Mesendoderm (in vitro differentiated cells): ENCODE data around the gene TYMP.

ENCODE experiments used
- DNase-seq: peaks from one replicate; pipeline ENCODE4 v3.0.0; 2013
- H2AK5ac ChIP-seq: 2 replicates; pipeline ENCODE4 v1.6.1; 2013; ENCODE audit warnings: low read length, inconsistent platforms
- H2BK120ac ChIP-seq: 2 replicates; pipeline ENCODE4 v1.6.1; 2013; ENCODE audit warnings: low read depth, mild to moderate bottlenecking, low read length, moderate library complexity, mixed read lengths
- H2BK15ac ChIP-seq: replicated peaks from 2 replicates; pipeline ENCODE4 v1.6.1; 2013; ENCODE audit warnings: low read depth, mild to moderate bottlenecking, moderate library complexity
- H2BK5ac ChIP-seq: 2 replicates; pipeline ENCODE4 v1.6.1; 2013; ENCODE audit warnings: low read length, inconsistent platforms
- H3K18ac ChIP-seq: 2 replicates; pipeline ENCODE4 v1.6.1; 2013; ENCODE audit warnings: mild to moderate bottlenecking, low read length, mixed read lengths
- H3K23ac ChIP-seq: one replicate; pipeline ENCODE4 v1.6.1; 2013; ENCODE audit warnings: low read length
- H3K27ac ChIP-seq: 2 replicates; pipeline ENCODE4 v1.5.1; 2013; ENCODE audit warnings: low read depth, mild to moderate bottlenecking, inconsistent platforms, low read length, moderate library complexity
- H3K27me3 ChIP-seq: 2 replicates; pipeline ENCODE4 v1.6.1; 2013; ENCODE audit warnings: low read length, control low read depth, mild to moderate bottlenecking, inconsistent platforms; ENCODE audit not compliant: insufficient read depth, poor library complexity
- H3K36me3 ChIP-seq: 2 replicates; pipeline ENCODE4 v1.6.1; 2013; ENCODE audit warnings: low read length, inconsistent platforms; ENCODE audit not compliant: control insufficient read depth, insufficient read depth
- H3K4ac ChIP-seq: one replicate; pipeline ENCODE4 v1.6.1; 2013; ENCODE audit warnings: low read depth, mild to moderate bottlenecking, low read length, moderate library complexity
- H3K4me1 ChIP-seq: 2 replicates; pipeline ENCODE4 v1.6.1; 2013; ENCODE audit warnings: low read depth, low read length, inconsistent platforms; ENCODE audit not compliant: control insufficient read depth
- H3K4me2 ChIP-seq: 2 replicates; pipeline ENCODE4 v1.6.1; 2013; ENCODE audit warnings: low read length
- H3K4me3 ChIP-seq: 2 replicates; pipeline ENCODE4 v1.5.1; 2013; ENCODE audit warnings: mild to moderate bottlenecking, low read length
- H3K56ac ChIP-seq: one replicate; pipeline ENCODE4 v1.6.1; 2013; ENCODE audit warnings: low read length
- H3K79me1 ChIP-seq: 2 replicates; pipeline ENCODE4 v1.6.1; 2013; ENCODE audit warnings: low read length, inconsistent platforms
- H3K79me2 ChIP-seq: 2 replicates; pipeline ENCODE4 v1.6.1; 2013; ENCODE audit warnings: mild to moderate bottlenecking, low read length; ENCODE audit not compliant: control insufficient read depth, insufficient read depth
- H3K9ac ChIP-seq: 2 replicates; pipeline ENCODE4 v1.6.1; 2013; ENCODE audit warnings: low read length, inconsistent platforms
- H4K5ac ChIP-seq: one replicate; pipeline ENCODE4 v1.6.1; 2013; ENCODE audit warnings: low read length
- H4K8ac ChIP-seq: one replicate; pipeline ENCODE4 v1.6.1; 2013; ENCODE audit warnings: low read depth, mild to moderate bottlenecking, control low read depth, low read length, moderate library complexity
- WGBS: extraction: QIAGEN DNeasy Blood & Tissue Kit; methylation state at CpG from one replicate; pipeline ENCODE4 v1.1.7; 2013; ENCODE audit warnings: low lambda C conversion rate, missing lambda C conversion rate; ENCODE audit not compliant: insufficient coverage; ENCODE audit errors: extremely low coverage; 5-methylcytosine and 5-hydroxymethylcytosine counted together

TYMP gene

DNA sequence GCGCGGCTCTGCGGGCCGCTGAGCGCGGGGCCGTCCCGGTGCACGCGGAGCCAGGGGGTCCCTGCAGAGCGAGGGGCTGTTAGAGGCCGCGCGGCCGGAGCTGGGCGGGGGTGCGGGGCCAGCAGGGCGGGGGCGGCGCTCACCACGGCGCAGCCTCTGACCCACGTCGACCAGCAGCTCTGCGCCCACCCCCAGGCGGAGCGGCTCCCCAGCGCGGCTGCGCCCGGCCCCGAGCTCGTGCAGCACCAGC is 4.0 kb downstream of the TYMP start:
- peak overlapping the region; percentile 36 for H3K4me3 ChIP-seq
- H2BK5ac ChIP-seq: no peak overlapping the region
- no peak for DNase-seq
- H3K79me1 ChIP-seq: no peaks in the 10 kb centered on the region
- H3K27ac ChIP-seq: peak overlapping the region; percentile 81
- H3K4me2 ChIP-seq: peak overlapping the region; percentile 61
- H3K18ac ChIP-seq: peak overlapping the region; percentile 44
- no peaks in the 10 kb centered on the region for H3K79me2 ChIP-seq
- H3K9ac ChIP-seq: peak overlapping the region; percentile 83
- H3K23ac ChIP-seq: no peak overlapping the region
- H3K36me3 ChIP-seq: no peaks in the 10 kb centered on the region
- H4K8ac ChIP-seq: no peak overlapping the region
- peak overlapping the region; percentile 94 for H3K56ac ChIP-seq
- no peak overlapping the region for H2AK5ac ChIP-seq
- H2BK120ac ChIP-seq: no peak overlapping the region
- peaks cover 15% of the 10 kb centered on the region for H3K27me3 ChIP-seq
- peaks cover 2% of the 10 kb centered on the region for H3K4me1 ChIP-seq
- no peak overlapping the region for H4K5ac ChIP-seq
- H2BK15ac ChIP-seq: no peak overlapping the region
- WGBS: no CpG with 5 or more reads among the region's 33 CpGs
- H3K4ac ChIP-seq: peak overlapping the region; percentile 21

GRCh38 chr22:50525104-50525857 is 4.5 kb downstream of the TYMP start, which contains the start of gene SCO2:
TSS of gene SCO2 (minus strand) at chr22:50525598. CDS start at chr22:50524411, 1,187 bp downstream.
- peak within 1 kb of the TSS; percentile 98 for H3K9ac ChIP-seq
- H3K27ac ChIP-seq: peak within 1 kb of the TSS; percentile 81
- peaks cover 2% of the 10 kb centered on the region for H3K4me1 ChIP-seq
- H3K4me3 ChIP-seq: peak within 1 kb of the TSS; percentile 85
- H3K4me2 ChIP-seq: peak within 1 kb of the TSS; percentile 74
- peak within 1 kb of the TSS; percentile 96 for H3K56ac ChIP-seq
- H3K36me3 ChIP-seq: no peaks in the 10 kb centered on the region
- H3K79me2 ChIP-seq: no peaks in the 10 kb centered on the region
- H4K8ac ChIP-seq: no peak within 1 kb of the TSS
- WGBS: no CpG with 5 or more reads among the region's 84 CpGs
- peaks cover 14% of the 10 kb centered on the region for H3K27me3 ChIP-seq
- H2BK5ac ChIP-seq: peak within 1 kb of the TSS; percentile 65
- no peaks in the 10 kb centered on the region for H3K79me1 ChIP-seq
- H3K18ac ChIP-seq: peak within 1 kb of the TSS; percentile 44
- no peak within 1 kb of the TSS for H4K5ac ChIP-seq
- peak; percentile 98 for DNase-seq
- no peak within 1 kb of the TSS for H2BK120ac ChIP-seq
- no peak within 1 kb of the TSS for H2BK15ac ChIP-seq
- peak within 1 kb of the TSS; percentile 57 for H3K4ac ChIP-seq
- no peak within 1 kb of the TSS for H3K23ac ChIP-seq
- H2AK5ac ChIP-seq: no peak within 1 kb of the TSS

- H3K36me3 ChIP-seq: no peaks in the 10 kb centered on the region
- peak overlapping the region; percentile 85 for H3K4me3 ChIP-seq
- H3K56ac ChIP-seq: peak overlapping the region; percentile 96
- peaks cover 9% of the 10 kb centered on the region for H3K27me3 ChIP-seq
- H3K79me2 ChIP-seq: no peaks in the 10 kb centered on the region
- peak overlapping the region; percentile 11 for H3K18ac ChIP-seq
- H3K4ac ChIP-seq: no peak overlapping the region
- no peak overlapping the region for H4K8ac ChIP-seq
- H3K23ac ChIP-seq: no peak overlapping the region
- no peak overlapping the region for H2BK15ac ChIP-seq
- H3K4me1 ChIP-seq: peaks cover 2% of the 10 kb centered on the region
- H2AK5ac ChIP-seq: no peak overlapping the region
- no peak overlapping the region for H2BK5ac ChIP-seq
- H3K79me1 ChIP-seq: no peaks in the 10 kb centered on the region
- no peak overlapping the region for H3K27ac ChIP-seq
- H2BK120ac ChIP-seq: no peak overlapping the region
- no CpG with 5 or more reads among the region's 19 CpGs for WGBS
- peak overlapping the region; percentile 74 for H3K4me2 ChIP-seq
- H4K5ac ChIP-seq: no peak overlapping the region
- DNase-seq: no peak
- peak overlapping the region; percentile 98 for H3K9ac ChIP-seq
Measured at GRCh38 chr22:50524676-50525103, 5.1 kb downstream of the TYMP start.

DNA sequence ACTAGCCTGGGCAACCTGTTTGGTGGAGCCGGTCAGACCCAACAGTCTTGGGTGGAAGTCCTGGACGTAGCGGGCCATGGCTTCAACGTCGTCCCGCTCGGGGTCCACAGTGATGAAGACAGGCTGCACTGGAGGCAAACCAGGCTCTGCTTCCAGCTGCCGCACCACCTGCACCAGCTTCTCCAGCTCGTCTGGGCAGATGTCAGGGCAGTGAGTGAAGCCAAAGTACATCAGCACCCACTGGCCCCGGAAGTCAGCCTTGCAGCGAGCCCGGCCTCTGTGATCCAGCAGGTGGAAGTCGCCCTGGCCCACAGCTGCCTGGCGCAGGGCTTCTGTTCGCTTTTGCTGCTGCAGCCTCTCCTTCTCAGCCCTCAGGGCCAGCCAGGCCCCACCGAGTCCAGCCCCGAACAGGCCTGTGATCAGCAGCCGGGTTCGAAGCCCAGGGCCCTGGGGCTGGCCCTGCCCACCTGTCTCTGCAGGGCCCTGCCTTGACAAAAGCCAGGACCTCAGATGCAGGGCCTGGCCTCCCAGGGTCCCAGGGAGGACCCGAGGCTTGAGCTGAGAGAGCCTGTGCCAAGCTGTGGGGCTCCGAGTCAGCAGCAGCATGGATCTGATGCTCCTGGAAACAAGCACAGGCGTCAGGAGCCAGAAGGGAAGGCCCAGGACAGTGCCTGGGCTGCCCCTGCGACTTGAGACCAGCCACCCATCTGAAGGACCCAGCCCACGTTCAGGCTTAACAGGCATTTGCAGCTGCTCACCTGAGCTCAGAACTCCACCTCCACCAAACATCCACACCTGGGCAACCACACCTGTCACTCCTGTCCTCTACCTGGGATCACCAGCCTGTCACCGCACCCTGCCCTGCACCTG is 5.8 kb downstream of the TYMP start:
- no peak overlapping the region for H3K18ac ChIP-seq
- peak overlapping the region; percentile 96 for H3K56ac ChIP-seq
- no peak overlapping the region for H4K8ac ChIP-seq
- no peak overlapping the region for H2BK120ac ChIP-seq
- peaks cover 1% of the 10 kb centered on the region for H3K36me3 ChIP-seq
- no peaks in the 10 kb centered on the region for H3K79me1 ChIP-seq
- no CpG with 5 or more reads among the region's 25 CpGs for WGBS
- H4K5ac ChIP-seq: no peak overlapping the region
- DNase-seq: no peak
- H3K27ac ChIP-seq: no peak overlapping the region
- H2BK5ac ChIP-seq: no peak overlapping the region
- H3K27me3 ChIP-seq: peaks cover 4% of the 10 kb centered on the region
- H3K4me3 ChIP-seq: no peak overlapping the region
- peaks cover 2% of the 10 kb centered on the region for H3K4me1 ChIP-seq
- no peaks in the 10 kb centered on the region for H3K79me2 ChIP-seq
- peak overlapping the region; percentile 74 for H3K4me2 ChIP-seq
- no peak overlapping the region for H2BK15ac ChIP-seq
- H3K9ac ChIP-seq: peak overlapping the region; percentile 98
- H3K23ac ChIP-seq: no peak overlapping the region
- no peak overlapping the region for H2AK5ac ChIP-seq
- no peak overlapping the region for H3K4ac ChIP-seq

GRCh38 chr22:50523458-50523805 is 6.4 kb downstream of the TYMP start:
- Histone ChIP-seq H3K4me1 (peaks cover 2% of the 10 kb centered on the region), H3K79me1 (no peaks in the 10 kb centered on the region), H2BK120ac (no peak overlapping the region), H3K27ac (no peak overlapping the region), H3K4me3 (no peak overlapping the region), H3K23ac (no peak overlapping the region), H3K4ac (no peak overlapping the region), H3K36me3 (peaks cover 3% of the 10 kb centered on the region), H4K8ac (no peak overlapping the region), H3K27me3 (no peaks in the 10 kb centered on the region), H2BK15ac (no peak overlapping the region), H3K56ac (no peak overlapping the region), H4K5ac (no peak overlapping the region), H2BK5ac (no peak overlapping the region), H2AK5ac (no peak overlapping the region), H3K9ac (no peak overlapping the region), H3K79me2 (no peaks in the 10 kb centered on the region), H3K4me2 (no peak overlapping the region), H3K18ac (no peak overlapping the region)
- WGBS: no CpG with 5 or more reads among the region's 16 CpGs
- DNase-seq: no peak
